Activated CD4-positive, CD25-positive, alpha-beta regulatory T cell treated with anti-CD3 and anti-CD28 coated beads, Interleukin-2, amount 50 U/mL, for 72 hours (primary cell): ENCODE measurements around the gene ACP5.
"Not testable (repeated sequence)": the region's sequence is repeated elsewhere in the genome, so short reads cannot be mapped to it uniquely, and the experiment has no call there.

ENCODE experiments used
- DNase-seq: peaks from one replicate; pipeline ENCODE4 v3.0.0; 2021

The ACP5 gene

DNA sequence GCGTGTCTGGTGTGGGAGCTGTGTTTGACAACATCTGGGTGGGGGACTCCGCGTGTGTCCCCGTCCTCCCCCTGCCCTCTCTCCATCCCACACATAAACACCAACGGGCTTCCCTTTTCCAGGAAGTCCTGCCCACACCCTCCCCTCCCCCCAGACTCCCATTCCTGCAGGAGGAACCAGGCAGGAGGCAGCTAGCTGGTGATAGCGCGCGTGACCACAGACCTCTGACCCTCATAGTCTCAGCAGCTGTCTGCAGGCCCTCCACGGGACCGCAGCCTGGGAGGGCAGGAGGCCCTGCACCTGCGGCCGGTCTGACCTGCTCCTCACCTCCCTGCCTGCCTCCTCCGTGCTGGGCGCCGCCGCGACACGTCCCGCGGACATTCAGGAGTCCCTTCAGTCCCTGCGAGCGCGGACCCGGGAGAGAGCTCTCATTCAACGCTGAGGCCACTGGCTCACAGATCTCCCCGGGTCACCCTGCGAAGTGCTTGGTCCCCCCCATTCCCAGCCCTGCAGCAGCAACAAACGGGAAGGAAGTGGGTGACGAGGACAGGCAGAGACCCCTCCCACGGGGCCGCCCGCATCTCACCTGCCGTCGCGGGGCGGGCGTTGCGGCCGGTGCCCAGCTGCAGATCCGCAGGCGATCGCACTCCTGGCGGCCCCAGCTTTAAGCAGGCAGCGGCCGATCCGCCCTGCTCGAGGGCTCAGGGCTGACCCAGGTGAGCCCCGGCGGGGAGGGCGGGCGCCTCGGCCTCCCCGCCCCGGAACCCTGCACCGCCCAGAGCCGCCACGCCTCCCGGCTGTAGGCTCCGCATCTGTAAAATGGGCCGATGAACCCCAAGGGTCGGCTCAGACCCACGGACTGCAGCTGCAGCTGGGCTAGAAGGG lies 1.1 kb upstream of the ACP5 start:
- peak; percentile 62 for DNase-seq

DNA sequence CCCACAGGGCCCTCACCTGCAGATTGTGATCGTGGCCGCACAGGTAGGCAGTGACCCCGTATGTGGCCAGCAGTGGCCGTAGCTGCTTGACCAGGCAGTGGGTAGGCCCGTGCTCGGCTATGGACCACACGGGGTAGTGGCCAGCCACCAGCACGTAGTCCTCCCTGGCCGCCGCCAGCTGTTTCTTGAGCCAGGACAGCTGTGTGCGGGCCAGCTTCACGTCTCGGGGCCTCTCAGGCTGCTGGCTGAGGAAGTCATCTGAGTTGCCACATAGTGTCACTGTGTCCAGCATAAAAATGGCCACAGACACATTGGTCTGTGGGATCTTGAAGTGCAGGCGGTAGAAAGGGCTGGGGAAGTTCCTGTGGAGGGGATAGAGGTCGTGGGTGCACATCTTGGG lies 1.2 kb downstream of the ACP5 start:
- no peak for DNase-seq

DNA sequence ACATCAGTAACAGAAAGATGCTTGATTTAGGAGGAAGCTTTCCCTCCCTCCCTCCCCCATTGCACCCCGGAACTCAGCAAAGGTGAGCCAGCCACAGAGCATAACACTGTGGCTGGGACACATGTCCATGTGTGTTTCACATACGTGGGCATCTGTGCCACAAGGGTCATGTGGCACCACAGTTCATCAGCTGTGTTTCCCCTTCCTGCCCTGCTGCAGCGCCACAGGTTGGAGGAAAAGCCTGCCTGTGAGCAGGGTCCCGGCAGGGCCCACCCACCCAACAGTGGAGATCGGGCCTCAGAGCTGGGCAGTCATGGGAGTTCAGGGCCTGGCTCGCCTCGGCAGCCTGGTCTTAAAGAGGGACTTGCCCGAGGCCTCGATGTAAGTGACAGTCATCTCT lies 2.8 kb downstream of the ACP5 start:
- DNase-seq: no peak

DNA sequence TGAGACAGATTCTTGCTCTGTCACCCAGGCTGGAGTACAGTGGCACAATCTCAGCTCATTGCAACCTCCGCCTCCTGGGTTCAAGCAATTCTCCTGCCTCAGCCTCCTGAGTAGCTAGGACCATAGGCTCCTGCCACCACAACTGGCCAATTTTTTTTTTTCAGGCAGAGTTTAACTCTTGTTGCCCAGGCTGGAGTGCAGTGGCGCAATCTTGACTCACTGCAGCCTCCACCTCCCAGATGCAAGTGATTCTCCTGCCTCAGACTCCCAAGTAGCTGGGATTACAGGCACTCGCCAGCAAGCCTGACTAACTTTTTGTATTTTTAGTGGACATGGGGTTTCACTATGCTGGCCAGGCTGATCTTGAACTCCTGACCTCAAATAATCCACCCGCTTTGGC lies 3.7 kb downstream of the ACP5 start:
- DNase-seq: not testable (repeated sequence)

DNA sequence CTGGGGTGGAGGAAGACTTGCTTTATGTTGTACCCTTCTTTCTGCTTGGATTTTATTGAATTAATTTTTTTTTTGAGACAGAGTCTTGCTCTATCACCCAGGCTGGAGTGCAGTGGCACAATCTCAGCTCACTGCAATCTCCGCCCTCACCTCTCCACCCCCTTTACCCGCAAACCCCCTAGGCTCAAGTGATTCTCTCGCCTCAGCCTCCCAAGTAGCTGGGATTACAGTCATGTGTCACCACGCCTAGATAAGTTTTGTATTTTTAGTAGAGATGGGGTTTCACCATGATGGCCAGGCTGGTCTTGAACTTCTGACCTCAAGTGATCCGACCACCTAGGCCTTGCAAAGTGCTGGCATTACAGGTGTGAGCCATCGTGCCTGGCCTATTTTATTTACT lies 4.1 kb downstream of the ACP5 start:
- DNase-seq: not testable (repeated sequence)

DNA sequence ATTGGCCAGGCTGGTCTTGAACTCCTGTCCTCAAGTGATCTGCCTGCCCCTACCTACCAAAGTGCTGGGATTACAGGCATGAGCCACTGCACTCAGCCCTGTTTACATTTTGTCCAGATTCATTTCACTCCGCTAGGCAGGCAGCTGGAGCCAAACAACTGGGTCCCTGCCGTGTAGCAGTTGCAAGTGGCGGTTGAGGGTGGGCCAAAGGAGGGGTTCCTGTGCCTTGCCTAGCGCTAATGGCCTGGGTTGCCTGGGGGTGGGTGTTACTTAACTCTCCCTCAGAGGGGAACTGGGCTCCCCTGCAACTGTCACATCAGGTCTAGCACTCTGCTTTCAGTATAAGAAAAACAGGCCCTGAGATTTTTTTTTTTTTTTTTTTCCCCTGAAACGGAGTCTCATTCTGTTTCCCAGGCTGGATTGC lies 7.4 kb downstream of the ACP5 start:
- no peak for DNase-seq

DNA sequence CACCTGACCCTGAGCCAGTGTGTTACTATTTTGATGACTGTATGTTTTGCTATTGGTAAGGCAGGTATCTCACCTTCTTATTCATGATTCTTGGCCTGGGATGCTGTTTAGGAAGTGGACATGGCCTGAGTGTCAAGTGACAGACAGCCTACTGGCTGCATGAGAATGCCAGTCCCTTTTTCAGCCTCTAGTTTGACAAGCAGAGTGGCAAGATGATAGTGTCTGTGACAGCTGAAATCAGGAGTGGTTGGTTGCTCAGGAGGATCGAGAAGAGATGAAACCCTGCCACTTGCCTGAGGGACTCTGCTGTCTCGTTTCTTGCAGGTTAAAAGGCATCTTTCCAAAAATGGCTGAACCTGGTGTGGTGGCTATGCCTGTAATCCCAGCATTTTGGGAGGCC lies 11.3 kb downstream of the ACP5 start:
- no peak for DNase-seq

DNA sequence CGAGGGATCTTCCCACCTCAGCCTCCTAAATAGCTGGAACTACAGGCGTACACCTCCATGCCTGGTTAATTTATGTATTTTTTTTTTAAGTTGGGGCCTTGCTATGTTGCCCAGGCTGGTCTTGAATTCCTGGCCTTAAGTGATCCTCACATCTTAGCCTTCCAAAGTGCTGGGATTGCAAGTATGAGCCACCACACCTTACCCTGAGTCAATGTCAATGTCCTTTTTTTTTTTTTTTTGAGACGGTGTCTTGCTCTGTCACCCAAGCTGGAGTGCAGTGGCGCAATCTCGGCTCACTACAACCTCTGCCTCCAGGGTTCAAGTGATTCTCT lies 11.8 kb downstream of the ACP5 start:
- DNase-seq: not testable (repeated sequence)

DNA sequence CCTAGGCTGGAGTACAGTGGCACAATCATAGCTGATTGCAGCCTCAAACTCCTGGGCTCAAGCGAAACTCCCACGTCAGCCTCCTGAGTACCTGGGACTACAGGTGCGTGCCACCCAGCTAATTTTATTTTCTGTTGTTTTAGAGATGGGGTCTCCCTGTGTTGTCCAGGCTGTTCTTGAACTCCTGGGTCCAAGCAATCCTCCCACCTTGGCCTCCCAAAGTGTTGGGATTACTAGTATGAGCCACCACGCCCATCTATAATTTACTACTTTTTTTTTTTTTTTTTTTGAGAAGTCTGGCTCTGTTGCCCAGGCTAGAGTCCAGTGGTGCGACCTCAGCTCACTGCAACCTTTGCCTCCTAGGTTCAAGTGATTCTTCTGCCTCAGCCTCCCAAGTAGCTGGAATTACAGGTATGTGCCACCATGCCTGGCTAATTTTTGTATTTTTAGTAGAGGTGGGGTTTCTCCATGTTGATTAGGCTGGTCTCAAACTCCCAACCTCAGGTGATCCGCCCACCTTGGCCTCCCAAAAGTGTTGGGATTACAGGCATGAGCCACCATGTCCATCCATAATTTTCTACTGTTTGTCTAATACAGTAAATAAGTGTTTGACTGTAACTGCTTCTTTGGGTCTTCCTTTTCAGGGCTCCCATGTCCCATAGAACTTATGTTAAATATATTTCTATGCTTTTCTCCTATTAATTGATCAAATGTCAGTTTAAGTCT lies 13.2 kb downstream of the ACP5 start:
- not testable (repeated sequence) for DNase-seq

DNA sequence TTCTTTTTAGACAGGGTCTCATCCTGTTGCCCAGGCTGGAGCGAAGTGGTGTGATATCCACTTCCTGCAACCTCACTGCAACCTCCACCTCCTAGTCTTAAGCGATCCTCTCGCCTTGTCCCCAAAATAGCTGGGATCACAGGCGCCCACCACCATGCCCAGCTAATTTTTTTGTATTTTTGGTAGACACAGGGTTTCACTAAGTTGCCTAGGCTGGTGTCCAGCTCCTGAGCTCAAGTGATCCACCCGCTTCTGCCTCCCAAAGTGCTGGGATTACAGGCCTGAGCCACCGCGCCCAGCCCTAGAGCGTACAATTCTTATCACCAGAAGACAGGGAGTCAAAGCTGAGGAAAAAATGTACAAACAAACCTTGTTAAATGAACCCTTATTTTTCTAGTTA lies 13.9 kb downstream of the ACP5 start:
- no peak for DNase-seq

DNA sequence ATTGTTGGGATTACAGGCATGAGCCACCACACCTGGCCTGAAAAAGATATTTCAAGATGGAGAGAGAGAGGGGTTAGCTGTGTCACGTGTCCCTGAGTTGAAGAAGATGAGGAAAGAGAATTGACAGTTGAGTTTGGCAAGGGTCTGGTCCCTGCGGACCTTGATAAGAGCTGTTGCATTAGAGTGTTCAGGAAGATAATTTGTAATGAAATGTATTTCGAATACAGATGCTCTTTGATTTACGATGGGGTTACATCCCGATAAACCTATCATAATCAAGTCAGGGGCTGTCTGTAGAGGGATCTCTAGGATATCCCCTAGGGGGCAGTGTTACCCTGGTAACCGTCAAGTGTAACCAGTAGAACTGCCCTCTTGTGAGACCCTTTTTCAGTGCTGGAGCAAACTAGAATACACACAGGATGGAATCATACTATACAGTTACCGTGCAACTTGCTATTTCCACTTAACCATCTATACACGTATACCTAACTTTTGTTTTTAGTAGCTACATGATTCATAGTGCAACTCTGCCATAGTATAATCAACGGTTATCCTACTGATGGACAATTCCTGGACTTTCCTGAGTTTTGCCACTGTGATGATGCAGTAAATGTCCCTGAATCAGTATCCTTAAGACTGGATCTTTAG lies 16.9 kb downstream of the ACP5 start:
- DNase-seq: no peak

DNA sequence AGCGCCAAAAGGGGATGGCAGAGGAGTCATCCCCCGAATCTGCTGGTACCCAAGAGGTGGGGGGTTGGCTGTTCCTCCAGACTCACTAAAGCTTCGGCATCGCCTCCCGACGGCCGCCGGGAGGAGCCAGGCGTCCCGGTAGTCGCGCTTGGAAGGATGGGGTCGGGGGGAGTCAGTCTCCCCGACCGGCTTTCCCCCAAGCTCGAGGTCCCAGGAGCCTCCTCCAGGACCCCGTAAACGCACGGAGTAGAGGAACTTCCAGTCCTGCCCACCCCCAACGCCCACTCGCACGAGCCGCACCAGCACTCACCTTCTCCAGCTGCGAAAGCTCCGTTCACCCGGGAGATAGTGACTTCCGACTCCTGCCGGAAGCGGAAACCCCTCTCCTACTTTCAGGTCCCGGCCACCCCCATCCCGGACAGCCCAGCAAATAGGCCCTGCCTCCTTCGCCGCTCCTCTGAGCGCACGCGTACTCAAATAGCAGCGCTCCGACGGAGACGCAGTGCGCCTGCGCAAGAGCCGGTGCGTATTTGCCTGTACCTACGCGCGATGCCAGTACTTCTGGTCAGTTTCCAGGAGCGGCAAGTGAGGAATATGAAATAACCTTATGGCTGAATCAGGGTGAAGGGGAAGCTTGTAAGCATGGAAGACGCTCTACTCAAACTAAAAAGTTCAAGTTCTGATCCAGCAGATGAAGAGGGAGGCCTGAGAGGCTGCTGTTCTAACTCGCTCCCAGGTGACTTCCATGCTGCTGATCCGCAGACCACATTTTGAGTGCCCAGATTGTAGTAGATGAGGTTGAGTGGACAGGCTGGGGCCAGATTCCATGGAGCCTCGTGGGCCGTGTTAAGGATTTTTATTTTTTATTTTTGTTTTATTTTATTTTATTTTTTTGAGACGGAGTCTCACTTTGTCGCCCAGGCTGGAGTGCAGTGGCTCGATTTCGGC lies 18.3 kb downstream of the ACP5 start, which contains the start of gene ELOF1:
TSS of gene ELOF1 (minus strand) at position 350 of the 948 bp plus-strand sequence. CDS start 4,883 bp downstream, outside the sequence.
- DNase-seq: peak; percentile 95

DNA sequence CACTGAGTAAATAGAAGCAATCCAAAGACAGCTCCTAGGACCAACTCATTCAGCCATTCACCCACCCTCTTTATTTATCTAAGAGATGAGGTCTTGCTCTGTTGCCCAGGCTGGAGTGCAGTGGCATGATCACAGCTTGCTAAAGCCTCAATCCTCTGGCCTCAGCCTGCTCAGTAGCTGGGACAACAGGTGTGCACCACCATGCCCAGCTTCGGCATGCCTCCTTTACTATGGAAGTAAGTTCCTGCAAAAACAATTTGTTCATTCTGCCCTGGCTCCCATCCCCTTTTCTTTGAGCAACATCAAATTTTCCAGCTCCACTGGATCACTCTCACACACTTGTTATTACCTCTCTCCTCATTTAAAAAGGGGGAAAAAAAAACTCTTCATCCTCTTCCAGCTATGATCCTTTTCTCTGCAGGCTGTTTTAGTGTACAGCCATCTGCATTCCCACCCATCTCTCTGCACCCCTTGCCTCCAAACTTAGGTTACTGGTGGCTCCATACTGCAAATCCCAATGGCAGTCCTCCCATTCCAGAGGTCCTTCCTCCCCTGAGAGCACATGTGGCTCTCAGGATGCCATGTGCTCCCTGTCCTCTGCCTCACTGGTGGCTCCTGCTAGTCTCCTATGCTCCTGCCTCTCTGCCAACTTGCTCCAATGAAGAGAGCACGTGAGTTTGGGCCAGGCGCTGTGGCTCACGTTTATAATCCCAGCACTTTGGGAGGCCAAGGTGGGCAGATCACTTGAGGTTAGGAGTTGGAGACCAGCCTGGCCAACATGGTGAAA lies 20.6 kb downstream of the ACP5 start:
- DNase-seq: no peak

DNA sequence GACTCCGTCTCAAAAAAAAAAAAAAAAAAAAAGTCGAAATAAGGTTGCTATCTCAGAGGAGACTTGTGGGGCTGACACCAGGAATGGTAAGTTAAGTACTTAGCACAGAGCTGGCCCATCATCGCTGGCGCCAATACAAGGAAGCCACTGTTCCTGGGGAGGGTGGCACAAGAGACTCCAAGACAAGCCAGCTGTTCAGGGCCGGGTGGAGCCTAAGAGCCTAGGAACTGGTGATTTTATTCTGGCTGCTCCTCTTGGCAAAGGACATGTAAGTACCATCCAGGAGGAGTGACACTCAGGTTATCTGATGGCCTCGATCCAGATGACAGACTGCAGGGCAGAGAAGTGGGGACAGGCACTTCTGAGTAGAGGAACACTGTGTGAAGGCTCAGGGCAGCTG lies 22.2 kb downstream of the ACP5 start:
- no peak for DNase-seq

DNA sequence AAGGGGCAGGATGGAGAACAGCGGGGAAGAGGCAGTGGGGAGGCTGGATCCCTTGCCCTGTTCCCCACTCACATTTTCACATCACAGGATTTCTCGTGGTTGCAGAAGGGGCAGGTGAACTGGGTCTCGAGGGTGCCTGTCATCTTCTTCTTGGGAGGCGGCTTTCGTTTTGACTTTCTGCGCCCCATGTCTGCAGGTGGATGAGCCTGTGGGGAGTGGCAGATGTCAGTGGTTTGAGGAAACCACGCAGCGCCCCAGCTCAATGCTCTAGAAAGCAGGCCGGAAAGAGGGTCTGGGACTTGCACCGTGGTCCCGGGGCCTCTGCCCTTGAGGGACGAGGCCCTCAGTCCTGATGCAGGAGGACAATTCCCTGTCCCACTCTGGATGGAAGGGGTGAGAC lies 23.3 kb downstream of the ACP5 start:
- no peak for DNase-seq

DNA sequence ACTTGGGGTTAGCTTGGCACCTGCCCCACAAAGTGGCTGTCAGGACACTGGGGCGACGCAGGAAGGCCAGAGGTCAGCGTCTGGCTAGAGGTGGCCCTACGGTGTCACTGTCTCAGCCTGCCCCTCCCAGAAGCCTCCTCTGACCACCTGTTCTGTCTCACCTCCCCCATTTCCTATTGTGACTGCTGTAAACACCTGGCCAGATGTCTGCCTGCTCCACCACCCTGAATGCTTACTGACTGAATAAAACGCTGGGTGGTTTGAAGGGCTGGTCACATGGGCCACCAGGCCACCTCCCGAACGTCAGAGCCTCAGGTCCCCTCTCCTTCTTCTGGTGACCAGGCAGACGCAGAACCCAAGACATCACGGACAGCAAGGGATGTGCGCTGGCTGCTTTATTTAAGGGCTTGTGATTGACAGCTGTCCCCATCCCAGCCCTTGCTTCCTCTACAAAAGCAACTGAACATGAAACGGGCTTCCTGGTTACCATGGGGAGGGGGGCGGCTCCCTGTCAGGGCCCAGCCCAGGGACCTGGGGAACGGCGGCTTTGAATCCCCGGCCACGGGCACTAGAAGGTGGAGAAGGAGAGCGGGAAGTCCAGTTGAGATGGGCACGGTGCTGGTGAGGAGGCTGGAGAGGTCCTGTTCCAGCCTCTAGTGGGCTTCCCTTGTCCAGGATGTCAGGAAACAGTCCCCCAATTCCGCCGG lies 24.6 kb downstream of the ACP5 start:
- DNase-seq: no peak

DNA sequence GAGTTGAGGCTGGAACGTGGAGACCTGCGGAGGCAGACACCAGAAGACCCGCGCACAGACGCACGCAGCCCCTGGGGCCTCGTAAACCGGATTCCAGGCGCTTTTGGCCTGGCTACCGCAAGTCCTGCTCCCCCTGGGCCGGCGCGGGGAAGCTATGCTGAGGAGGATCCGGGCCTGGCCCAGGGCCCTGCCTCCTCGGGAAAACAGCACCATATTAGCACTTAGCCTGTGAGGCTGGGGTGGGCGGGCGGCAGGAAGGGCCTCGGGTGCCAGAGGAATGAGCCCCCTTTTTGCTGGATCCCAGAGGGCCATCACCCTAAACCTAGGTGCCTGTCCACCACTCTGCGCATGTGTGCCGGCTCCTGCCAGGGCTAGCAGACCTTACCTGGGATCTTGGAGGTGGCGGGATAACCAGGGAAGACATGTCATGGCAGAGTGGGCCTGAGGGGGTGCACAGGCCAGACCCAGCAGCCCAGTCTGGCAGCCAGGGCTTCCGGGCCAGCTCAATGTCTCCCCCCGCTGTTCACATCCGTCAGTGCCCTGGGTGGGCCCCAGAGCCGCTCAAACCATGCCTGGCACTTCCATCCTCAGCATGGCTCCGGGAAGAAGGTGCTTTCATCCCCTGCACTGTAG lies 25.7 kb downstream of the ACP5 start:
- DNase-seq: no peak

DNA sequence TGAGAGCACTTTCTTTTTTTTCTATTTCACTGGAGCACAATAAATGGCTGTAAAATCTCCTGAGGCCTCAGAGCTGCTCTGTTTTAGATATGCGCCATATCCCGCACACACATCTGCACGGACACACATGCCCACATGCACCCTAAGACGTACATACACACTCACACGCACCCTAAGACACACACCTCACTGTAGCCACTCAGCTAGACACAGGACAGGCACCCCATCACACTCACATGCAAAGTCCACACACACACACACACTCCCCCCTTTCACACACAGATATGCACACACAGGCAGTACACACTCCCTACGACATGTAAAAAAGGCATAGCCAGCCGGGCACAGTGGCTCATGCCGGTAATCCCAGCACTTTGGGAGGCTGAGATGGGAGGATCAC lies 27.2 kb downstream of the ACP5 start:
- no peak for DNase-seq

DNA sequence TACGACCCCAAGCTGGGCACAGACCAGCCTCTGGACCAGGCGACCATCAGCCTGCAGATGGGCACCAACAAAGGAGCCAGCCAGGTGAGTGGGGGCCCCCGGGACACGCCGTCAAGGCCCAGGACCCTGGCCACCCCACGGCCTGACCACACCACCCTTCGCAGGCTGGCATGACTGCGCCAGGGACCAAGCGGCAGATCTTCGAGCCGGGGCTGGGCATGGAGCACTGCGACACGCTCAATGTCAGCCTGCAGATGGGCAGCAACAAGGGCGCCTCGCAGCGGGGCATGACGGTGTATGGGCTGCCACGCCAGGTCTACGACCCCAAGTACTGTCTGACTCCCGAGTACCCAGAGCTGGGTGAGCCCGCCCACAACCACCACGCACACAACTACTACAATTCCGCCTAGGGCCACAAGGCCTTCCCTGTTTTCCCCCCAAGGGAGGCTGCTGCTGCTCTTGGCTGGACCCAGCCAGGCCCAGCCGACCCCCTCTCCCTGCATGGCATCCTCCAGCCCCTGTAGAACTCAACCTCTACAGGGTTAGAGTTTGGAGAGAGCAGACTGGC lies 28.0 kb downstream of the ACP5 start:
- no peak for DNase-seq
